ENCODE data around the gene UGT1A9.

The UGT1A9 gene

GRCh38 chr2:233756429-233757081 lies 84.9 kb downstream of the UGT1A9 start:
- H3K27ac Mint-ChIP-seq: no peak overlapping the region
- peaks cover 1% of the 10 kb centered on the region for H3K36me3 Mint-ChIP-seq
- peaks cover 4% of the 10 kb centered on the region for H3K27me3 Mint-ChIP-seq
- no peak overlapping the region for H3K4me3 Mint-ChIP-seq
- H3K4me1 Mint-ChIP-seq: no peaks in the 10 kb centered on the region
- H3K9me3 Mint-ChIP-seq: peaks cover 9% of the 10 kb centered on the region

DNA sequence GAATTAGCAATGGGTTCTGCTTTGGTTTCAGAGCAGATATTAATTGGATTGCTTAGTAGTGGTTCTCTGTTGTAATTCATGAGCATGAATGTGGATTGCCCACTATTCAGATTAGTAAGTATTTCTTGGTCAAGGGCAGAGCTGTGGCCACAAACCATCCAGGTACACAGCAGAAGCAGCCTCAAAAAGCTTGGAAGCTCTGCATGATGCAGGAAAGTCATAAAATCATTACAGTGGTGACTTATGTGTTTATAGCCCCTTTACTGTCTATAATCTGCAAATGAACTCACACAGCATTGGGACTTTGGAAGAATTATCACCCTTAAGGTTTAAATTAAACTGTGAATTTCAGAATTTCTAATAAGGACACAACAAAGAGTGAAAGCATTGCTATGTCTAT lies 86.4 kb downstream of the UGT1A9 start:
- Mint-ChIP-seq H3K4me3 (no peak overlapping the region), H3K4me1 (no peaks in the 10 kb centered on the region), H3K27me3 (no peaks in the 10 kb centered on the region), H3K27ac (no peak overlapping the region), H3K9me3 (peaks cover under 1% of the 10 kb centered on the region), H3K36me3 (no peaks in the 10 kb centered on the region)

- Mint-ChIP-seq H3K27ac (no peak overlapping the region), H3K27me3 (peaks cover 3% of the 10 kb centered on the region), H3K4me3 (no peak overlapping the region), H3K36me3 (no peaks in the 10 kb centered on the region), H3K9me3 (no peaks in the 10 kb centered on the region), H3K4me1 (no peaks in the 10 kb centered on the region)
These were observed 87.2 kb downstream of the UGT1A9 start for GRCh38 chr2:233758849-233759248.

GRCh38 chr2:233760043-233760442 lies 88.3 kb downstream of the UGT1A9 start, which contains the start of gene UGT1A1:
TSS of gene UGT1A1 (plus strand) at chr2:233760270. CDS start at chr2:233760288, 18 bp downstream.
- peaks cover 4% of the 10 kb centered on the region for H3K27me3 Mint-ChIP-seq
- H3K4me3 Mint-ChIP-seq: no peak within 1 kb of the TSS
- H3K9me3 Mint-ChIP-seq: no peaks in the 10 kb centered on the region
- H3K36me3 Mint-ChIP-seq: no peaks in the 10 kb centered on the region
- H3K27ac Mint-ChIP-seq: no peak within 1 kb of the TSS
- H3K4me1 Mint-ChIP-seq: no peaks in the 10 kb centered on the region

DNA sequence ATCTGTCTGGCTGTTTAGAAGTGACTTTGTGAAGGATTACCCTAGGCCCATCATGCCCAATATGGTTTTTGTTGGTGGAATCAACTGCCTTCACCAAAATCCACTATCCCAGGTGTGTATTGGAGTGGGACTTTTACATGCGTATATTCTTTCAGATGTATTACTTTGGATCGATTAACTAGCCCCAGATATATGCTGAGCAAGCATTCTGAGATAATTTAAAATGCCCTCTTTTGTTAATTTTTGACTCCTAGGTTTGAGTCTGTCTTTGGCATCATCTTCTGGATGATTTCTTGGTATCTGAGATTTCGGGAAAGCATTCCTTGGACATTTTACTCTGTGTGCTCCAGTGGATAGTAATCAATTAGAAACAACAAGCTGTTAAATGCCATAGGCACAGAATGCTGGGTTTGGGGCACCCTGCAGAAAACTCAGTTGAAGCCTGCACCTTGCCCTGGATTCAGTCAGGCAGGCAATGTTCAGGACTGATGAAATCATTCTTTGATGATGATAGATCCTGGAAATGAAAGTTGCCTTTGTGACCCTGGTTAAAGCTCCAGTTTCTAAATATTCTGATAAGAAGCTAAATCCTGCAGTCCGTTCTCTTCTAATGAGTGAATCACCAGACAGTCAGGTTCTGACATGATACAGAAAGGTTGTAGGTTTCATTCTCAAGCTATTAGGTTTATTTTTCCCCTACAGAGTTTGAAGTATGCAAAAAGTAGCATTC lies 89.5 kb downstream of the UGT1A9 start:
- no peak overlapping the region for H3K4me3 Mint-ChIP-seq
- H3K27ac Mint-ChIP-seq: no peak overlapping the region
- H3K9me3 Mint-ChIP-seq: no peaks in the 10 kb centered on the region
- H3K27me3 Mint-ChIP-seq: peaks cover 4% of the 10 kb centered on the region
- H3K36me3 Mint-ChIP-seq: no peaks in the 10 kb centered on the region
- H3K4me1 Mint-ChIP-seq: no peaks in the 10 kb centered on the region

GRCh38 chr2:233764264-233764663 lies 92.6 kb downstream of the UGT1A9 start:
- Mint-ChIP-seq H3K36me3 (no peaks in the 10 kb centered on the region), H3K27me3 (peaks cover 11% of the 10 kb centered on the region), H3K27ac (no peak overlapping the region), H3K4me1 (no peaks in the 10 kb centered on the region), H3K4me3 (no peak overlapping the region), H3K9me3 (no peaks in the 10 kb centered on the region)

DNA sequence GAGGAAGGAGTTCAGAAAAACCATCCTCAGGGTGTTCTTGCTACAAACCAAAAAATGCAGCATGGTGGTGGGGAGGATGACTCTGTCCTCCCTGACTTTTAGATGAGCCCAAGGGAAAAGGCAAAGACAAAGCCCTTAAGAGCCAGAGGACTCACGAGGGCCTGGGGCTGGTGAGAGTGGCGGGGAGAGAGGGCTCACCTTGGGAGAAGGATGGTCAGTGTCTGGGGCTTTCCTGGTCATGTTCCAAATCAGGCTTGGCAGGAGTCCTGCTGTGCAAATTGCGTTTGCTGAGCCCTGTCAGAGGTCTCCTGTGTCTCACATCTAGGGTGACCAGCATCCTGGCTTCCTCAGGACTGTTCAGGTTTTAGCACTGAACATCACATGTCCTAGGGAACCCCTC lies 93.1 kb downstream of the UGT1A9 start:
- Mint-ChIP-seq H3K27ac (no peak overlapping the region), H3K4me1 (no peaks in the 10 kb centered on the region), H3K4me3 (no peak overlapping the region), H3K27me3 (peaks cover 12% of the 10 kb centered on the region), H3K36me3 (no peaks in the 10 kb centered on the region), H3K9me3 (no peaks in the 10 kb centered on the region)

DNA sequence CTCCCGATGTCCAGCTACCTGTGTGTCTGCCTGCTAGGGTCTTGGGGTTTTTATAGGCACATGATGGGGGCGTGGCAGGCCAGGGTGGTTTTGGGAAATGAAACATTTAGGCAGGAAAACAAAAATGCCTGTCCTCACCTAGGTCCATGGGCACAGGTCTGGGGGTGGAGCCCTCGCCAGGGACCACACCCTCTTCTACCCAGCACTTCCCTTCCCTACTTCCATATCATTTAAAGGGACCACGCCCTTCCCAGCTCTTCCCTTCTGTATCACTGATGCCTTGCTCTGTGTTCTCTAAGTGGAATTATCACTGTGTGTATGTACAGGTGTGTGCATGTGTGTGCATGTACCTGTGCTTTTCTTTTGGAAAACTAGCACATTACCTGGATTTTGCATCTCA lies 94.7 kb downstream of the UGT1A9 start:
- peaks cover 12% of the 10 kb centered on the region for H3K27me3 Mint-ChIP-seq
- no peak overlapping the region for H3K27ac Mint-ChIP-seq
- no peaks in the 10 kb centered on the region for H3K9me3 Mint-ChIP-seq
- no peaks in the 10 kb centered on the region for H3K36me3 Mint-ChIP-seq
- H3K4me3 Mint-ChIP-seq: no peak overlapping the region
- H3K4me1 Mint-ChIP-seq: no peaks in the 10 kb centered on the region

DNA sequence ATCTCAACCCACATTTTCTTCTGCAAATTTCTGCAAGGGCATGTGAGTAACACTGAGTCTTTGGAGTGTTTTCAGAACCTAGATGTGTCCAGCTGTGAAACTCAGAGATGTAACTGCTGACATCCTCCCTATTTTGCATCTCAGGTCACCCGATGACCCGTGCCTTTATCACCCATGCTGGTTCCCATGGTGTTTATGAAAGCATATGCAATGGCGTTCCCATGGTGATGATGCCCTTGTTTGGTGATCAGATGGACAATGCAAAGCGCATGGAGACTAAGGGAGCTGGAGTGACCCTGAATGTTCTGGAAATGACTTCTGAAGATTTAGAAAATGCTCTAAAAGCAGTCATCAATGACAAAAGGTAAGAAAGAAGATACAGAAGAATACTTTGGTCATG lies 96.4 kb downstream of the UGT1A9 start:
- Mint-ChIP-seq H3K27me3 (peaks cover 12% of the 10 kb centered on the region), H3K4me1 (no peaks in the 10 kb centered on the region), H3K27ac (no peak overlapping the region), H3K36me3 (no peaks in the 10 kb centered on the region), H3K9me3 (no peaks in the 10 kb centered on the region), H3K4me3 (no peak overlapping the region)

DNA sequence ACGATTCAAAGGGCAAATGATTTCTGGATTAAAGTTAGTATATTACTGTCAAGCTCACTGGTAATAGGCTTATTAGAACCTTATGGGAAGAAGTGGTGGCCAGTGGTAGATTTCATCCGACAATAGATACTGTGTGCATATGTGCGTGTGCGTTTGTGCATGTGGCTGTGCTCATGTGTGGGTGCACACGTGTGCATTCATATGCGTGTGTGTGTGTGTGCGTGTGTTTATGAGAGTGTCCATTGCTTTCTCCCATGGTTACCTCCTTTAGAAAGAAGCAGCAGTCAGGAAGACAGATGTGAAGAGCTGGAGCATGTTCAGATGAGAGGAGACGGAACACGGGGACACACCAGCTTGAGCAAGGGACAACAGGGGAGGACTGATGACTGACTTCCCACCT lies 97.6 kb downstream of the UGT1A9 start:
- Mint-ChIP-seq H3K4me3 (no peak overlapping the region), H3K4me1 (no peaks in the 10 kb centered on the region), H3K27ac (no peak overlapping the region), H3K9me3 (no peaks in the 10 kb centered on the region), H3K27me3 (peaks cover 11% of the 10 kb centered on the region), H3K36me3 (no peaks in the 10 kb centered on the region)

DNA sequence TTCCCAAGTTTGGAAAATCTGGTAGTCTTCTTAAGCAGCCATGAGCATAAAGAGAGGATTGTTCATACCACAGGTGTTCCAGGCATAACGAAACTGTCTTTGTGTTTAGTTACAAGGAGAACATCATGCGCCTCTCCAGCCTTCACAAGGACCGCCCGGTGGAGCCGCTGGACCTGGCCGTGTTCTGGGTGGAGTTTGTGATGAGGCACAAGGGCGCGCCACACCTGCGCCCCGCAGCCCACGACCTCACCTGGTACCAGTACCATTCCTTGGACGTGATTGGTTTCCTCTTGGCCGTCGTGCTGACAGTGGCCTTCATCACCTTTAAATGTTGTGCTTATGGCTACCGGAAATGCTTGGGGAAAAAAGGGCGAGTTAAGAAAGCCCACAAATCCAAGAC lies 100.5 kb downstream of the UGT1A9 start:
- Mint-ChIP-seq H3K4me3 (no peak overlapping the region), H3K36me3 (peaks cover 2% of the 10 kb centered on the region), H3K4me1 (no peaks in the 10 kb centered on the region), H3K27ac (no peak overlapping the region), H3K9me3 (no peaks in the 10 kb centered on the region), H3K27me3 (peaks cover 9% of the 10 kb centered on the region)

DNA sequence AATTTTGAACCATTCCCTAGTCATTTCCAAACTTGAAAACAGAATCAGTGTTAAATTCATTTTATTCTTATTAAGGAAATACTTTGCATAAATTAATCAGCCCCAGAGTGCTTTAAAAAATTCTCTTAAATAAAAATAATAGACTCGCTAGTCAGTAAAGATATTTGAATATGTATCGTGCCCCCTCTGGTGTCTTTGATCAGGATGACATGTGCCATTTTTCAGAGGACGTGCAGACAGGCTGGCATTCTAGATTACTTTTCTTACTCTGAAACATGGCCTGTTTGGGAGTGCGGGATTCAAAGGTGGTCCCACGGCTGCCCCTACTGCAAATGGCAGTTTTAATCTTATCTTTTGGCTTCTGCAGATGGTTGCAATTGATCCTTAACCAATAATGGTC lies 100.9 kb downstream of the UGT1A9 start:
- Mint-ChIP-seq H3K9me3 (no peaks in the 10 kb centered on the region), H3K27me3 (peaks cover 7% of the 10 kb centered on the region), H3K4me1 (no peaks in the 10 kb centered on the region), H3K27ac (no peak overlapping the region), H3K4me3 (no peak overlapping the region), H3K36me3 (peaks cover 2% of the 10 kb centered on the region)

- Mint-ChIP-seq H3K4me3 (no peak overlapping the region), H3K4me1 (no peaks in the 10 kb centered on the region), H3K36me3 (peaks cover 2% of the 10 kb centered on the region), H3K9me3 (no peaks in the 10 kb centered on the region), H3K27ac (no peak overlapping the region), H3K27me3 (peaks cover 8% of the 10 kb centered on the region)
These were observed 102.2 kb downstream of the UGT1A9 start for GRCh38 chr2:233773854-233774253.

DNA sequence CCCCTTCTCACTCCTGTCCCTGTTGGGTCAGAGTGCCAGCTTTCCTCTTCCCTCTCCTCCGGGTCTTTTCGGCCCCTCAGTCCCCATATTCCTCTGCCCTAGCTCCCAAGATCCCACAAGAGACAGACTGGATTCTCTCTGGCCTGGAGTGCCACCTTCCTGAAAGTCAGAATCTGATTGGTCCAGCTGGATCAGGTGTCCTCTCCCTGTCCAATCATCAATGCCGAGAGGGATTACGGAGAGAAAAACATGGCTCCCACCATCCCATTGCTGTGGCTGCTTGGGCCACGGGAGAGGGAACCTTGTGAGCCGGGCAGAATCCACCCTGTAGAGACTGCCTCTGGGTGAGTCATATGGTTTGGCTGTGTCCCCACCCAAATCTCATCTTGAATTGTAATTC lies 103.7 kb downstream of the UGT1A9 start:
- H3K4me3 Mint-ChIP-seq: no peak overlapping the region
- H3K36me3 Mint-ChIP-seq: peaks cover 2% of the 10 kb centered on the region
- peaks cover 11% of the 10 kb centered on the region for H3K27me3 Mint-ChIP-seq
- H3K27ac Mint-ChIP-seq: no peak overlapping the region
- H3K4me1 Mint-ChIP-seq: no peaks in the 10 kb centered on the region
- H3K9me3 Mint-ChIP-seq: no peaks in the 10 kb centered on the region

DNA sequence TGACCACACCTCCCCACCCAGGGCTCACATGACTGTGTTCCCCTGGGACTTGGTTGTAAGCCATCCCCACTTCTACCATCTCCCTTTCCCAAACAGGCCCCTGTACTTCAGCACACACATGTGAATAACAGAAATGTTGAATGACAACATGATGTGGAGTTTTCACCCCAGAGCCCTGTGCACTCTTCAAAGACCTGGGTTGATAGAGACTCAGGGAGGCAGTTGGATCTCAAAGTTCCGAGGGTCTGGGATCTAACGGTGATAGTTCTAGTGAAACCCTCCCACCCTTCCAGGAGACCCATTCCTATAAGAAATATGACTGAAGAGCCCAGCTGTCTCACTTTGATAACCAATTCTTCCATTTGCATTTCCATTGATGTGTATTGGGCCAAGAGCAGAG lies 106.3 kb downstream of the UGT1A9 start, which contains the start of gene MROH2A:
Gene MROH2A, plus strand, starts transcription at position 301 of the 400 bp plus-strand sequence. CDS start 1,029 bp downstream, outside the sequence.
- H3K36me3 Mint-ChIP-seq: peaks cover 2% of the 10 kb centered on the region
- peaks cover 18% of the 10 kb centered on the region for H3K27me3 Mint-ChIP-seq
- H3K27ac Mint-ChIP-seq: no peak within 1 kb of the TSS
- peaks cover 10% of the 10 kb centered on the region for H3K9me3 Mint-ChIP-seq
- no peaks in the 10 kb centered on the region for H3K4me1 Mint-ChIP-seq
- H3K4me3 Mint-ChIP-seq: no peak within 1 kb of the TSS

GRCh38 chr2:233779722-233780121 lies 108.0 kb downstream of the UGT1A9 start:
- Mint-ChIP-seq H3K36me3 (peaks cover 2% of the 10 kb centered on the region), H3K4me1 (no peaks in the 10 kb centered on the region), H3K27me3 (peaks cover 18% of the 10 kb centered on the region), H3K9me3 (peaks cover 10% of the 10 kb centered on the region), H3K4me3 (no peak overlapping the region), H3K27ac (no peak overlapping the region)

Data from activated naive CD4-positive, alpha-beta T cell treated with anti-CD3 and anti-CD28 coated beads, Interleukin-2, amount 50 U/mL, for 24 hours (primary cell).